Measurements from ENCODE around the gene SLC6A6.

GRCh38 chr3:14465425-14465824 lies 63.0 kb downstream of the SLC6A6 start:
- TF ChIP-seq CTCF (IDR thresholded peaks at IDR 0.05) (no peak), CREB1 (CRISPR knock-in tag; IDR thresholded peaks at IDR 0.05) (no peak), RELA (CRISPR knock-in tag; IDR thresholded peaks at IDR 0.05; ENCODE audit: borderline replicate concordance) (no peak), NR2C2 (CRISPR knock-in tag; IDR thresholded peaks at IDR 0.05) (no peak), USF2 (CRISPR knock-in tag; IDR thresholded peaks at IDR 0.05) (no peak)
